ENCODE measurements around the gene PRPF40A. TPM values are rescaled to one million over a fixed set of nuclear protein-coding genes. Genes with fewer than 3 reads are reported as not detected.

Gene PRPF40A
- polyA plus RNA-seq, 3 donors: 56.0 to 95.4 (median 66.6) TPM

GRCh38 chr2:152710713-152711112 is 6.5 kb downstream of the PRPF40A start:
- Mint-ChIP-seq H3K36me3 (peaks cover 69 to 88% of the 10 kb centered on the region in 2 donors), H3K9me3 (peaks cover 0 to 13% (median 7%) of the 10 kb centered on the region in 7 donors), H3K4me3 (no peak overlapping the region), H3K27me3 (ENCODE audit: low read depth in 3 of 3) (no peaks in the 10 kb centered on the region), H3K4me1 (peaks cover 4% of the 10 kb centered on the region), H3K27ac (no peak overlapping the region)
- no CpG with 5 or more reads among the region's 2 CpGs for WGBS (ENCODE audit: insufficient coverage)
- peaks cover 9 to 11% of the 10 kb centered on the region in 2 donors for H3K9me3 ChIP-seq (replicated peaks in 1 of 2; ENCODE audit: control insufficient read depth in 1 of 2, insufficient read depth in 1 of 2, low read length in 2 of 2)
- peaks cover 97% of the 10 kb centered on the region for H4K20me1 ChIP-seq (ENCODE audit: insufficient read depth, low read length)
- no peak overlapping the region for H3K9ac ChIP-seq (ENCODE audit: insufficient read depth, low read length, poor library complexity, severe bottlenecking)
- H3K27ac ChIP-seq (ENCODE audit: low read depth in 1 of 2, low read length in 2 of 2): no peak overlapping the region
- no peak overlapping the region for H3K4me2 ChIP-seq (replicated peaks; ENCODE audit: extremely low read depth, low read length, poor library complexity, severe bottlenecking)
- peaks cover 68 to 98% of the 10 kb centered on the region in 2 donors for H3K36me3 ChIP-seq (replicated peaks in 1 of 2; ENCODE audit: control insufficient read depth in 1 of 2, insufficient read depth in 2 of 2, low read length in 2 of 2)
- H3K27me3 ChIP-seq (ENCODE audit: control insufficient read depth in 2 of 2, insufficient read depth in 2 of 2, low read length in 2 of 2): no peaks in the 10 kb centered on the region
- H2AFZ ChIP-seq (ENCODE audit: insufficient read depth, low read depth, low read length, poor library complexity, severe bottlenecking): no peak overlapping the region
- H3K79me2 ChIP-seq (ENCODE audit: insufficient read depth, low read length): peaks cover 100% of the 10 kb centered on the region
- intact Hi-C loops (cut with micrococcal nuclease): loop anchor here in 1 of 2 donors (10.0 kb wide), 1 partner anchor 1426 kb away; the partner anchor contains the start of gene NMI
- H3K4me3 ChIP-seq (replicated peaks in 1 of 3; ENCODE audit: low read depth in 2 of 3, low read length in 3 of 3): no peak overlapping the region
- H3K4me1 ChIP-seq (ENCODE audit: control insufficient read depth in 1 of 2, insufficient read depth in 2 of 2, low read length in 2 of 2): peaks cover 0 to 4% of the 10 kb centered on the region in 2 donors
- DNase-seq: no peak
- TF ChIP-seq, protein P1, sequence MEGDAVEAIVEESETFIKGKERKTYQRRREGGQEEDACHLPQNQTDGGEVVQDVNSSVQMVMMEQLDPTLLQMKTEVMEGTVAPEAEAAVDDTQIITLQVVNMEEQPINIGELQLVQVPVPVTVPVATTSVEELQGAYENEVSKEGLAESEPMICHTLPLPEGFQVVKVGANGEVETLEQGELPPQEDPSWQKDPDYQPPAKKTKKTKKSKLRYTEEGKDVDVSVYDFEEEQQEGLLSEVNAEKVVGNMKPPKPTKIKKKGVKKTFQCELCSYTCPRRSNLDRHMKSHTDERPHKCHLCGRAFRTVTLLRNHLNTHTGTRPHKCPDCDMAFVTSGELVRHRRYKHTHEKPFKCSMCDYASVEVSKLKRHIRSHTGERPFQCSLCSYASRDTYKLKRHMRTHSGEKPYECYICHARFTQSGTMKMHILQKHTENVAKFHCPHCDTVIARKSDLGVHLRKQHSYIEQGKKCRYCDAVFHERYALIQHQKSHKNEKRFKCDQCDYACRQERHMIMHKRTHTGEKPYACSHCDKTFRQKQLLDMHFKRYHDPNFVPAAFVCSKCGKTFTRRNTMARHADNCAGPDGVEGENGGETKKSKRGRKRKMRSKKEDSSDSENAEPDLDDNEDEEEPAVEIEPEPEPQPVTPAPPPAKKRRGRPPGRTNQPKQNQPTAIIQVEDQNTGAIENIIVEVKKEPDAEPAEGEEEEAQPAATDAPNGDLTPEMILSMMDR (IDR thresholded peaks at IDR 0.05): no peak

- peaks cover 0 to 13% (median 7%) of the 10 kb centered on the region in 7 donors for H3K9me3 Mint-ChIP-seq
- peak overlapping the region in 1 of 7 donors; percentile 27 for H3K27ac Mint-ChIP-seq
- intact Hi-C loops (cut with micrococcal nuclease): no loop called here
- H3K27me3 Mint-ChIP-seq (ENCODE audit: low read depth in 3 of 3): no peaks in the 10 kb centered on the region
- Histone ChIP-seq H3K4me1 (ENCODE audit: control insufficient read depth in 1 of 2, insufficient read depth in 2 of 2, low read length in 2 of 2) (no peaks in the 10 kb centered on the region), H3K9me3 (replicated peaks in 1 of 2; ENCODE audit: control insufficient read depth in 1 of 2, insufficient read depth in 1 of 2, low read length in 2 of 2) (peaks cover 9 to 11% of the 10 kb centered on the region in 2 donors), H4K20me1 (ENCODE audit: insufficient read depth, low read length) (peaks cover 97% of the 10 kb centered on the region), H2AFZ (ENCODE audit: insufficient read depth, low read depth, low read length, poor library complexity, severe bottlenecking) (no peak overlapping the region), H3K27me3 (ENCODE audit: control insufficient read depth in 2 of 2, insufficient read depth in 2 of 2, low read length in 2 of 2) (no peaks in the 10 kb centered on the region), H3K4me2 (replicated peaks; ENCODE audit: extremely low read depth, low read length, poor library complexity, severe bottlenecking) (no peak overlapping the region), H3K4me3 (replicated peaks in 1 of 3; ENCODE audit: low read depth in 2 of 3, low read length in 3 of 3) (no peak overlapping the region), H3K9ac (ENCODE audit: insufficient read depth, low read length, poor library complexity, severe bottlenecking) (no peak overlapping the region), H3K27ac (ENCODE audit: low read depth in 1 of 2, low read length in 2 of 2) (no peak overlapping the region), H3K36me3 (replicated peaks in 1 of 2; ENCODE audit: control insufficient read depth in 1 of 2, insufficient read depth in 2 of 2, low read length in 2 of 2) (peaks cover 53 to 100% of the 10 kb centered on the region in 2 donors), H3K79me2 (ENCODE audit: insufficient read depth, low read length) (peaks cover 100% of the 10 kb centered on the region)
- TF ChIP-seq, protein P1 (IDR thresholded peaks at IDR 0.05): no peak
- peaks cover 62 to 82% of the 10 kb centered on the region in 2 donors for H3K36me3 Mint-ChIP-seq
- no peaks in the 10 kb centered on the region for H3K4me1 Mint-ChIP-seq
- 100% methylated on average over 2 of the region's 2 CpGs for WGBS (ENCODE audit: insufficient coverage)
- H3K4me3 Mint-ChIP-seq: no peak overlapping the region
- DNase-seq: no peak
Observed at GRCh38 chr2:152708742-152709141, 8.5 kb downstream of the PRPF40A start.
